DOHH2 (cell line): ENCODE data around the gene ZNF792.
"Not testable (repeated sequence)": the region's sequence is repeated elsewhere in the genome, so short reads cannot be mapped to it uniquely, and the experiment has no call there.

Source experiments
- EZH2phosphoT487 ChIP-seq: fragments of 200-600 bp; sonication (generic); IDR thresholded peaks from 2 replicates; pipeline ENCODE4 v1.6.1; 2017; ENCODE audit warnings: borderline replicate concordance, mild to moderate bottlenecking, antibody characterized with exemption, low read length, moderate library complexity, mixed read lengths
- TF ChIP-seq, protein P1 (sequence below): fragments of 200-600 bp; sonication (generic); IDR thresholded peaks from one replicate; pipeline ENCODE4 v1.5.1; 2014; ENCODE audit warnings: antibody characterized with exemption, mild to moderate bottlenecking, low read depth, low read length; ENCODE audit not compliant: poor library complexity, severe bottlenecking

DNA sequence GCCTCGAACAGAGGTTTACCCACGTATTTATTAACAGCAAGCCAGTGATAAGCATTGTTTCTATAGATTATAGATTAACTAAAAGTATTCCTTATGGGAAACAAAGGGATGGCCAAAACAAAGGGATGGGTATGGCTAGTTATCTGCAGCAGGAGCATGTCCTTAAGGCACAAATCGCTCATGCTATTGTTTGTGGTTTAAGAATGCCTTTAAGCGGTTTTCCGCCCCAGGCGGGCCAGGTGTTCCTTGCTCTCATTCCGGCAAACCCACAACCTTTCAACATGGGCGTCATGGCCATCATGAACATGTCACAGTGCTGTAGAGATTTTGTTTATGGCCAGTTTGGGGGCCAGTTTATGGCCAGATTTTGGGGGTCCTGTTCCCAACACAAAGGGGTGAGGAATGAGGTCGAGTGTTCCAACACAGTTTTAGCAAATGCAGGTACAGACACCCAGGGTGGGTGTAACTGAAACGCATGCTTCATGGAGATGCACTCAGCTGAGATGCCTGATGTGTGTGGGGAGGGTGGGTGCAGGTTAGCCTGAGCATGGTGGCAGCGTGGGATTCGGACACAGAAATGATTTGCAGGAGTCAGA, 6.3 kb upstream of the ZNF792 start:
- TF ChIP-seq, protein P1, sequence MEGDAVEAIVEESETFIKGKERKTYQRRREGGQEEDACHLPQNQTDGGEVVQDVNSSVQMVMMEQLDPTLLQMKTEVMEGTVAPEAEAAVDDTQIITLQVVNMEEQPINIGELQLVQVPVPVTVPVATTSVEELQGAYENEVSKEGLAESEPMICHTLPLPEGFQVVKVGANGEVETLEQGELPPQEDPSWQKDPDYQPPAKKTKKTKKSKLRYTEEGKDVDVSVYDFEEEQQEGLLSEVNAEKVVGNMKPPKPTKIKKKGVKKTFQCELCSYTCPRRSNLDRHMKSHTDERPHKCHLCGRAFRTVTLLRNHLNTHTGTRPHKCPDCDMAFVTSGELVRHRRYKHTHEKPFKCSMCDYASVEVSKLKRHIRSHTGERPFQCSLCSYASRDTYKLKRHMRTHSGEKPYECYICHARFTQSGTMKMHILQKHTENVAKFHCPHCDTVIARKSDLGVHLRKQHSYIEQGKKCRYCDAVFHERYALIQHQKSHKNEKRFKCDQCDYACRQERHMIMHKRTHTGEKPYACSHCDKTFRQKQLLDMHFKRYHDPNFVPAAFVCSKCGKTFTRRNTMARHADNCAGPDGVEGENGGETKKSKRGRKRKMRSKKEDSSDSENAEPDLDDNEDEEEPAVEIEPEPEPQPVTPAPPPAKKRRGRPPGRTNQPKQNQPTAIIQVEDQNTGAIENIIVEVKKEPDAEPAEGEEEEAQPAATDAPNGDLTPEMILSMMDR: not testable (repeated sequence)
- TF ChIP-seq EZH2phosphoT487: not testable (repeated sequence)
